ENCODE measurements around the gene PPFIA1. TPM values are rescaled to one million over a fixed set of nuclear protein-coding genes. Genes with fewer than 3 reads are reported as not detected.

Gene PPFIA1
- total RNA-seq, 1 experiment from 2014 or later = 113 TPM

DNA sequence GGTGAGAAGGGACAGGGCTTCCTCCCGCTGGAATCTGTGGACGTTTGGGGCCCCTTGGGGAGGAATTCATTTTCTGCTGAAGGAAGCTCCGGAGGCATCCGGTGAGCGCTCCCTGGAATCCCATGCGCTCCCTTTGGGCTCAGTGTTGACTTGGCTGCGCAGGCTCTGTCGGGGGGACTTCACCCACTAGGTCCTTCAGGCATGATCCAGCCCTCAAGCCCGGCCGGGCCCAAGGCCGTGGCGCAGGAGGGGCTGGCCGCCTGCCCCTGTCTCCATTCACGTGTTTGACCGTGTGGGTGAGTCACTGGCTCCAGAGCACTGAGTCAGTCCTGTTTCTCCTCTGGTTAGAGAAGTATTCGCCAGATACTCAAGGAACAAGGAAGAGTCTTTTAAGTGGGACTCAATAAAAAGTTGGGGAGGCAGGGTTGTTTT is 129.2 kb downstream of the PPFIA1 start:
- TF ChIP-seq EZH2 (IDR thresholded peaks at IDR 0.05; ENCODE audit: borderline replicate concordance, low read depth, low read length, poor library complexity, severe bottlenecking) = no peak
- TF ChIP-seq, protein P1, sequence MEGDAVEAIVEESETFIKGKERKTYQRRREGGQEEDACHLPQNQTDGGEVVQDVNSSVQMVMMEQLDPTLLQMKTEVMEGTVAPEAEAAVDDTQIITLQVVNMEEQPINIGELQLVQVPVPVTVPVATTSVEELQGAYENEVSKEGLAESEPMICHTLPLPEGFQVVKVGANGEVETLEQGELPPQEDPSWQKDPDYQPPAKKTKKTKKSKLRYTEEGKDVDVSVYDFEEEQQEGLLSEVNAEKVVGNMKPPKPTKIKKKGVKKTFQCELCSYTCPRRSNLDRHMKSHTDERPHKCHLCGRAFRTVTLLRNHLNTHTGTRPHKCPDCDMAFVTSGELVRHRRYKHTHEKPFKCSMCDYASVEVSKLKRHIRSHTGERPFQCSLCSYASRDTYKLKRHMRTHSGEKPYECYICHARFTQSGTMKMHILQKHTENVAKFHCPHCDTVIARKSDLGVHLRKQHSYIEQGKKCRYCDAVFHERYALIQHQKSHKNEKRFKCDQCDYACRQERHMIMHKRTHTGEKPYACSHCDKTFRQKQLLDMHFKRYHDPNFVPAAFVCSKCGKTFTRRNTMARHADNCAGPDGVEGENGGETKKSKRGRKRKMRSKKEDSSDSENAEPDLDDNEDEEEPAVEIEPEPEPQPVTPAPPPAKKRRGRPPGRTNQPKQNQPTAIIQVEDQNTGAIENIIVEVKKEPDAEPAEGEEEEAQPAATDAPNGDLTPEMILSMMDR (conservative IDR thresholded peaks at IDR 0.05; ENCODE audit: low read depth, low read length) = no peak
- intact Hi-C loops (cut with micrococcal nuclease; ENCODE audit: unreplicated experiment) = no loop called here
- ChIA-PET CTCF (interaction anchor here (1.0 kb wide), 1 partner anchor 172 kb away, joined by 5 read pairs; no protein-coding TSS in a partner anchor), POLR2A (ENCODE audit: low non-redundant PET) (interaction anchor here (0.6 kb wide), 1 partner anchor 928 kb away, joined by 3 read pairs; no protein-coding TSS in a partner anchor)
- DNase-seq (ENCODE audit: low spot score) = peak; percentile 38
- peaks cover 11% of the 10 kb centered on the region for H3K4me1 ChIP-seq (ENCODE audit: insufficient read depth, low read length, poor library complexity, severe bottlenecking)
- H3K27me3 ChIP-seq (replicated peaks; ENCODE audit: insufficient read depth, low read depth, low read length, poor library complexity) = no peaks in the 10 kb centered on the region
- BruUV-seq (replicated peaks) = no TSS peak
- no peaks in the 10 kb centered on the region for H3K9me3 ChIP-seq (ENCODE audit: low read depth, low read length, poor library complexity, severe bottlenecking)
- H3K4me3 ChIP-seq (ENCODE audit: low read depth, low read length, poor library complexity, severe bottlenecking) = peak overlapping the region; percentile 90
- H3K36me3 ChIP-seq (ENCODE audit: insufficient read depth, low read length, poor library complexity, severe bottlenecking) = peaks cover 9% of the 10 kb centered on the region
- peak overlapping the region; percentile 90 for H3K27ac ChIP-seq (ENCODE audit: low read depth, low read length, poor library complexity, severe bottlenecking)

- POLR2A ChIA-PET (ENCODE audit: low non-redundant PET) = no interaction called here
- Histone ChIP-seq H3K36me3 (ENCODE audit: insufficient read depth, low read length, poor library complexity, severe bottlenecking) (peaks cover 8% of the 10 kb centered on the region), H3K9me3 (ENCODE audit: low read depth, low read length, poor library complexity, severe bottlenecking) (no peaks in the 10 kb centered on the region), H3K27ac (ENCODE audit: low read depth, low read length, poor library complexity, severe bottlenecking) (no peak overlapping the region), H3K4me3 (ENCODE audit: low read depth, low read length, poor library complexity, severe bottlenecking) (no peak overlapping the region), H3K27me3 (replicated peaks; ENCODE audit: insufficient read depth, low read depth, low read length, poor library complexity) (no peaks in the 10 kb centered on the region), H3K4me1 (ENCODE audit: insufficient read depth, low read length, poor library complexity, severe bottlenecking) (peaks cover 11% of the 10 kb centered on the region)
- intact Hi-C loops (cut with micrococcal nuclease; ENCODE audit: unreplicated experiment) = no loop called here
- TF ChIP-seq, protein P1 (conservative IDR thresholded peaks at IDR 0.05; ENCODE audit: low read depth, low read length) = no peak
- no peak for TF ChIP-seq EZH2 (IDR thresholded peaks at IDR 0.05; ENCODE audit: borderline replicate concordance, low read depth, low read length, poor library complexity, severe bottlenecking)
- CTCF ChIA-PET = no interaction called here
- BruUV-seq (replicated peaks) = no TSS peak
- DNase-seq (ENCODE audit: low spot score) = no peak
Observed at GRCh38 chr11:70400643-70401042, 130.2 kb downstream of the PPFIA1 start.

DNA sequence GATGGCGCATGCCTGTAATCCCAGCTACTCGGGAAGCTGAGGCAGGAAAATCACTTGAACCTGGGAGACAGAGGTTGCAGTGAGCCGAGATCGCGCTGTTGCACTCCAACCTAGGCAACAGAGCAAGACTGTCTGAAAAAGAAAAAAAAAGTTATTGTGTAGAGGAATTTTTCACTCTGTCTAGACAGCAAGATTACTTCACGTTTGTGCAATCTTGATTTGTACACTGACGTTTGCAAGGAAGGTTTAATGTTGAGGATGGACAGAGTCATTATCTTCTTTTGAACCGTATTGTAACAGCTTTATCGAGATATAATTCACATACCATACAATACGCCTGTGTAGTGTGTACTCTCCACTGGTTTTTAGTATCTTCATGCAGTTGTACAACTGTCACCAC is 131.5 kb downstream of the PPFIA1 start:
- H3K9me3 ChIP-seq (ENCODE audit: low read depth, low read length, poor library complexity, severe bottlenecking) = no peaks in the 10 kb centered on the region
- H3K4me1 ChIP-seq (ENCODE audit: insufficient read depth, low read length, poor library complexity, severe bottlenecking) = peaks cover 6% of the 10 kb centered on the region
- peaks cover 19% of the 10 kb centered on the region for H3K36me3 ChIP-seq (ENCODE audit: insufficient read depth, low read length, poor library complexity, severe bottlenecking)
- BruUV-seq (replicated peaks) = TSS peak; percentile 4
- H3K27ac ChIP-seq (ENCODE audit: low read depth, low read length, poor library complexity, severe bottlenecking) = no peak overlapping the region
- TF ChIP-seq, protein P1 (conservative IDR thresholded peaks at IDR 0.05; ENCODE audit: low read depth, low read length) = no peak
- no peak for TF ChIP-seq EZH2 (IDR thresholded peaks at IDR 0.05; ENCODE audit: borderline replicate concordance, low read depth, low read length, poor library complexity, severe bottlenecking)
- H3K4me3 ChIP-seq (ENCODE audit: low read depth, low read length, poor library complexity, severe bottlenecking) = no peak overlapping the region
- CTCF ChIA-PET = no interaction called here
- DNase-seq (ENCODE audit: low spot score) = no peak
- intact Hi-C loops (cut with micrococcal nuclease; ENCODE audit: unreplicated experiment) = no loop called here
- H3K27me3 ChIP-seq (replicated peaks; ENCODE audit: insufficient read depth, low read depth, low read length, poor library complexity) = no peaks in the 10 kb centered on the region
- POLR2A ChIA-PET (ENCODE audit: low non-redundant PET) = no interaction called here

All from A673 (cell line).